GM10248 (cell line): ENCODE data around the gene ANK3.

Experiments
- CTCF ChIA-PET: fragments of 300-600 bp; sonication (Branson Sonifier 250); formaldehyde crosslinking; extraction: SDS; loops from one replicate; lab custom pipeline; 2021; ENCODE audit warnings: antibody characterized with exemption; lab: Yijun Ruan, JAX
- POLR2A ChIA-PET: fragments of 350-650 bp; sonication (Branson Sonifier 250); formaldehyde crosslinking; extraction: SDS; loops from one replicate; lab custom pipeline; 2020; ENCODE audit warnings: antibody characterized with exemption; lab: Yijun Ruan, JAX
- DNase-seq: peaks from one replicate; pipeline ENCODE4 v3.0.0; 2012; ENCODE audit errors: extremely low spot score
- CTCF ChIP-seq: IDR thresholded peaks from 2 replicates; pipeline ENCODE4 v1.5.1; 2012; ENCODE audit warnings: mild to moderate bottlenecking, low read depth; ENCODE audit errors: extremely low read depth, missing control alignments, control extremely low read depth

Gene ANK3

DNA sequence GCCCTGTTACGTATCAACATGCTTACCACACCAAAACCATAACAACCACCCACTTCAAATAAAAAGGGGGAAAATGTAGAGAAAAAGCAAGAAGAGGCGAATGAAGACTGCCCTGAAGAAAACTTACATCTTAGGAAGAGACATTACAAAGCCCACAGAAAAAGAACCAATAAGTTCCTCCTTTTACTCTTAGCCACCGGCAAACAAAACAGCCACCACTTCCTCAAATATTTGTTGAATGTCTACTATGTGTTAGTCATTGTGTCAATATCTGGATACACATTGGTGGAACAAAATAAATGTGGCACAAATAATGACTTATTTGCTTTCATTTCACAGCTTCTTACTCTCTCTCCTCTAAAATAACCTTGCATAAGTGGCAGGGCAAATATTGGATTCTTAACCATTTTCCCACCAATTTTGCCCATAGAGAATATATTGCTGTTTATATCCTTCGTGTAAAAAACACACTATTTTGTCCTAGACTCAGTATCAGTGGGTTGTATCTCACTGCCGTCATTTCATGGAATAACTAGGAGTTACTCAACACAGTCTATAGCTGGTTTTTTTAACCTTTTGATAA, 106.8 kb downstream of the ANK3 start:
- DNase-seq, result no peak
- POLR2A ChIA-PET, result no interaction called here
- TF ChIP-seq CTCF, result no peak
- CTCF ChIA-PET, result interaction anchor here (1.3 kb wide), 1 partner anchor 14 kb away, joined by 3 read pairs; no protein-coding TSS in a partner anchor

GRCh38 chr10:60281792-60282353, 107.8 kb downstream of the ANK3 start:
- CTCF ChIA-PET, result no interaction called here

DNA sequence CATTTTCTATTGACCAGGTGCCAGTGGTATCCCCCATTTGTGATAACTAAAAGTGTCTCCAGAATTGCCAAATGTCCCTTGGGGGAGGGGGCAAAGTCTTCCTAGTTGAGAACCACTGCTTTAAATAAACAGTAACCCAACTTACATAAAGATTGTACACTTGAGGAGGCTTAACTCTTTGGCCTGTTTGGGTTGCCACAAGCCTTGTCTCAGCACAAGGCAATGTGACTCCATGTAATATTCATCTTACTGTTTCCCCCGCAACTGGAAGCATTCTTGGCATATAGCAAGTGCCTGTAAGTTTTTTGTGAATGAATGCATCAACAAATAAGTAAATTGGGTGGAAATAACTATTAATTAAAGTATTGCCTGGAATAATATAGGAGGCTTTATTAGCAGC, 108.3 kb downstream of the ANK3 start:
- POLR2A ChIA-PET, result no interaction called here
- TF ChIP-seq CTCF, result no peak
- no peak for DNase-seq
- CTCF ChIA-PET, result no interaction called here

More at GRCh38 chr10:60281792-60282353, 107.8 kb downstream of the ANK3 start:
- no peak for DNase-seq
- POLR2A ChIA-PET, result no interaction called here
- no peak for TF ChIP-seq CTCF

DNA sequence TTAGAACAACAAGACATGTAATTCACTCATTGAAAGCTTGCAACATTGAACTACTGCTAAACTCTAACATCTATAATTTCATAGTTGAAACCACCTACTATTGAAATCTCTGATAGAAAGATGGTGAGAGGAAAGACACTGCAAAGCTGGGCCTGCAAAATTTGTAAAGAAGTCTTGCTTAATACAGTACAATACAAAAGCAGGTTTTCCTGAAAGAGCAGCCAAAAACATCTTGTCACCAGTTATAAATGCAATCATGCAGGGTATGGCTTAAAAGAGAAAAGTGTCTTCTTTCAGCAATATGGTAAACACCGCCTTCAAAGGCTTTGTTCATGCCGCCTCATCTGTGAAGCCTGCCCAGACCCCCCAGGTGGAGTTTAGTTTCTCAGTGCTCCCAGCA, 109.2 kb downstream of the ANK3 start:
- ChIA-PET CTCF (no interaction called here), POLR2A (no interaction called here)
- DNase-seq, result no peak
- TF ChIP-seq CTCF, result no peak

DNA sequence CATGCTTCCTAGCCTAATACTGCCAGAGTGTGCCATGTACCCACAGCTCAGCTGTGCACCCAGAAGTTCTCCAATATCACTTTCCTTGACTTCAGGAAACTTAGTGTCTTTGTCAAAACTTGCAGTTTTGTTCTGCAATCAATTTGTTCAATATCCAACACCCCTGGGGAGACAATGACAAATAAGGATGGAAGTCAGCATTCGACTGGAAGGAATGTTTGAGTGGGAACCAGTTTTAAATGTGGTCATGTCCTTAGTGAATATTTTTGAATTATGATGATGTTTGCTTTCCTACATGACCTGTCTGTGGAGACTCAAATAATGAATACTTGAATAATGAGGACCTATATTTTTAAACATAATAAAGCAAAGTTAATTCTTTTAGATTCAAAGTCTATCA, 112.0 kb downstream of the ANK3 start:
- POLR2A ChIA-PET, result no interaction called here
- TF ChIP-seq CTCF, result no peak
- CTCF ChIA-PET, result interaction anchor here (2.2 kb wide), 1 partner anchor 16 kb away, joined by 6 read pairs; no protein-coding TSS in a partner anchor
- DNase-seq, result no peak

DNA sequence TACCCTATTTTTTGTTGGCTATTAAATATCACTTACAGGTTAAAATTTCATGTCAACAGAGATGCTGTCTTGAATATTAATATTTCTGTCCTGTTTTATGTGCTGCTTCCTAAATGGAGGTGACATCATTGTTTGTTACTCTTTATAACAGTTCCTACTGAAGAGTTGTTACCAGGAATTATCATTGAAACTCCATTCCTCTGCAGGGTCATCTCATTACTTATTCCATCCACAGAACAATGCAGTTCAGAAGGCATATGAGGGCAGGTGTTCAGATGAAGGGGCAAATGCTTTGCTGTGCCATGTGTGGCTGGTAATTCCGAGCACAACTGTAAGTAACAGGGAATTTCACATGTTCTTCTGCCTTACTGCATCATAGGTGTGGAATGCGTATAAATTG, 113.4 kb downstream of the ANK3 start:
- POLR2A ChIA-PET, result no interaction called here
- CTCF ChIA-PET, result no interaction called here
- no peak for DNase-seq
- no peak for TF ChIP-seq CTCF
